Ramos (cell line): Measurements from ENCODE around the gene EIF2S1.
"Not testable (repeated sequence)": the region's sequence is repeated elsewhere in the genome, so short reads cannot be mapped to it uniquely, and the experiment has no call there.

Source experiments
- in situ Hi-C: fragments of 300-500 bp; cut with MboI; formaldehyde crosslinking; loops from one replicate; pipeline ENCODE4 v1.14.3; 2022; ENCODE audit warnings: low sequenced_read_pairs; ENCODE audit not compliant: unreplicated experiment

Gene EIF2S1

DNA sequence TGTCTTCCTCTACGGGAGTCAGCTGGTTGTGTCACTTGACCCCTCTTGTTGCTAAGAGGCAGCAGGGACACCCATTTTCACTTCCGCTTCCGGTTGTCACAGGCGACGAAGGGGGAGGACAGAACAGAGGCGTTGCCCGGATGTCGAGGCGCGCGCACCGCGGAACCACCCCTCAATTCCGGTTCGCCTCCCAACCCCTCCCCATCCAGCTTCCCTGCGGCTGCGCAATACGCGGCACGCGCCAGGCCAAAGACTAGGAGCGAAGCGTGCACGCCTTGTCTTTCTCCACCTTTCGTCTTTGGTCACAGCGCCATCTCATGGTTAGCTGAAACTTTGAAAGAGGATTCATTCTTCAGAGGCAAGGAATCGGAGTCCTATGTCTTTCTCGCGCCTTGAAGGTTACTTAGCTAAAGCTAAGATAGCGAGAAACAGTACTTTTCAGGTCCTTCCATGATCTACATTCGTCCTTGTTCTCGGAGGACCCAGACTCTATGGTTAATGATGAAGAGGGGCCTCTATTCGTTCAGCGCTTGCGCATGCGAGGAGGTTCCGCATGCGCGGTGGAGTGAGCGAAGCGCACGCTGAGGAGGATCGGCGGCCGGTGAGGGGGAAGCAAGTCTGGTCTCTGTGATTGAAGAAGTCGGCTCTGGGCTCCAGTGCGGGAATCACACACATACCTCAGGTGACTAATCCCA lies at the start of gene EIF2S1, which contains the start of gene ATP6V1D:
Gene EIF2S1 (plus strand): TSS at position 554 of the 695 bp plus-strand sequence. CDS start 4,440 bp downstream, outside the sequence.
Gene ATP6V1D (minus strand): TSS at position 30 of the 695 bp plus-strand sequence. CDS start 106 bp downstream, outside the sequence.
- in situ Hi-C loops, result no loop called here

- in situ Hi-C loops, result no loop called here
Measured at GRCh38 chr14:67311868-67312267, 48.3 kb upstream of the EIF2S1 start.

DNA sequence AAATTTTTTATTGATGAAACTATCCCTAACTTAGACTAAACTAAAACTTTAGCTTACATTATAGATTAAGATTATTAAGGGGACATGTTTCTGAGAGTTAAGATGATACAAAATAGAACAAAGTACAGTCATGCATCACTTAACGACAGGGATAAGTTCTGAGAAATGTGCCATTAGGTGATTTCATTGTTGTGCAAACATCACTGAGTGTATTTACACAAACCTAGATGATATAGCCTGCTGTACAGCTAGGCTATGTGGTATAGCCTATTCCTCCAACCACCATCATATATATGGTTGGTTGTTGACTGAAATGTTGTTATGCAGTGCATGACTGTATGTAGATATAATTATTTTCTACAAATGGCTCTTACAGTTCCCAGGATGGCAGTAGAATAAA lies 47.0 kb upstream of the EIF2S1 start:
- in situ Hi-C loops, result no loop called here

- in situ Hi-C loops, result no loop called here
Measured at GRCh38 chr14:67317822-67318221, 42.3 kb upstream of the EIF2S1 start.

GRCh38 chr14:67319142-67319541 lies 41.0 kb upstream of the EIF2S1 start:
- in situ Hi-C loops, result no loop called here

GRCh38 chr14:67329666-67330065 lies 30.5 kb upstream of the EIF2S1 start:
- in situ Hi-C loops, result not testable (repeated sequence)

DNA sequence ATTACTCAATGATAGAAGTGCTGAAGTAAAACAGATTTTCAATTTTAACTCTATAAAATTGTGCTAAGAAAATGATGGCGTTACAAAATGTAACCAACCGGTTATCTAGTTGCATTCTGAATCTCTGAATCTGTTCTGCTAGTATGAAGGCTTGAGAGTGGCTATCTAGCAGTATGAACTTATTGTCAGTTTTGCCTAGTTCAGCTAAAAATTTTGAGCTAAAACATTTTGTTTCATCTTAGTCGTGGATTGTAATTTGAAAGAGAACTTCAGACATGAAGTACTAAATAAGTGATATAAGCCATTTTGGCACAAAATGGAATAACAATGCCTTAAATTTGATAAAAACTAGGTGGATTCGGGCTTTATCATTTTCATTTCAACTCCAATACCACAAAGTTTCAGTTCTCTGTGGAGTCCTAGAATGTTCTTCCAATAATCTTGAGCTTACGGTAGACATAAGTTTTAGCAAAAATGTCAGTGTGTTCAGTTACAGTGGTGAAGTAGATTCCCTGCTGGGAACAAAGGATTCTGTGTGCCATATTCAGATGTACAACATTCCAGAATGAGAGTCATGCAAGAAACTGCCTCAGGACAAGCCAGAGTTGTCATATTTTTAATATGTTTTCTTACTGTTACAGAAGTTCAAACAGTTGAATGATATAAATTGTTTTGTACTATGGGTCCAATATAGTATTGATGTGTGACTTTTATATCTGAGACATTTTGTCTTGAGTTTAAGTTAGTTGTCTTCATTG lies 28.6 kb upstream of the EIF2S1 start:
- in situ Hi-C loops, result no loop called here

DNA sequence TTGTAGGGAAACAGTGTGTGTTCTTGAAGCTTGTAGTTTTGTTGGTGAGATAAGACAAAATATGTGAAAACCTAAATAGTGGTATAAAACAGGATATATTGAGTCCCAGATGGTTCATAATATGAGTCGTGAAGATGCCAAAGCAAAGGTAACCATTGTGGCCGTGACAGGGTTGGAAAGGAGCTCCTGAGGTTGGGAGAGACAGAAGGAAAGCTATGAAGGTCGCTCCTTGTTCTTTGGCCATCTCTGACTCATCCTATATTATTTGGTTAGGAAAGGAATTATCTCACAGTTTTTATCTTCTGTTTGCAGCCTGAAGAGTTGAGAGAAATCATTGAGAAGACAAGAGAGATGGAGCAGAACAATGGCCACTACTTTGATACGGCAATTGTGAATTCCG lies 27.7 kb upstream of the EIF2S1 start:
- in situ Hi-C loops, result no loop called here

GRCh38 chr14:67335781-67336180 lies 24.3 kb upstream of the EIF2S1 start:
- in situ Hi-C loops, result no loop called here

GRCh38 chr14:67341231-67341630 lies 18.9 kb upstream of the EIF2S1 start:
- in situ Hi-C loops, result not testable (repeated sequence)

DNA sequence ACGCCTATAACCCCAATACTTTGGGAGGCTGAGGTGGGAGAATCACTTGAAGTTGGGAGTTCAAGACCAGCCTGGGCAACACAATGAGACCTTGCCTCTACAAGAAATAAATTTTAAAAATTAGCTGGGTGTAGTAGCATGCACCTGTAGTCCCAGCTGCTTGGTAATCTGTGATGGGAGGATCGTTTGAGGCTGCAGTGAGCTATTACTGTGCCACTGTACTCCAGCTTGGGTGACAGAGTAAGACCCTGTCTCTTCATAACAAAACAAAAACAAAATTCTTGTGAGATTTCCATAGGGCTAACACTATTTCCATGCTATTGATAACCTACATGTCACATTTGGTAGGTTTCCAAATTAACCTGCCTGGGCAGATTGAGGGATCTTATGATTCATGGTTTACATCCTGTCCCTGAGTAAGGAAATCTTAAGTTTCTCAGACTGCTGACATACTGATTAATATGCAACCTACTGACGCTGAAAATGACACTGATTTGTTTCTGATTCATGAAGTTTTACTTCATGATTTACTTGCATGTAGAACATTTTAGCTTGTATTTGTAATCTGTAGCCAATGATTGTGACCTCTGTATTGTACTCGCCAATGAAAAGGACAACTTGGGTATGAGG lies 16.4 kb upstream of the EIF2S1 start:
- in situ Hi-C loops, result no loop called here

DNA sequence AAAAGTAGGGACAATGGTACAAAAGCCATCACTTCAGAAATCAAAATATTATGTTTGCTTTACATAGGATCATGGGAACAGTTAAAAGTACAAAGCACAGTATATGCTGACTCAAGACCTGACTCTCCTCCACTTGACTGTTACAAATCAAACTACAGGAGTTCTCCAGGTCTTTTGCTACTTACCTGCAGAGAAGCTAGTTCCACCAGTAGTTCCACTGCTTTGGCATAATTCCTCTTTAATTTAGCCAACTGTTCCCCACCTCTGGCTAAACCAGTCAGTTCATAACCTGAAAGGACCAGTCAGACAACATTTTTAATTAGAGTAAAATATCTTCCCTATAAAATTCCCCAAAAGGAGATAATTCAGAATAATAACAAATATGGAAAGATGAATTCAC lies 14.5 kb upstream of the EIF2S1 start:
- in situ Hi-C loops, result no loop called here

- in situ Hi-C loops, result no loop called here
Measured at GRCh38 chr14:67352055-67352454, 8.1 kb upstream of the EIF2S1 start.

GRCh38 chr14:67357186-67357968 lies 2.8 kb upstream of the EIF2S1 start:
- in situ Hi-C loops, result no loop called here

- in situ Hi-C loops, result no loop called here
Measured at GRCh38 chr14:67357969-67358354, 2.2 kb upstream of the EIF2S1 start.

- in situ Hi-C loops, result no loop called here
Measured at GRCh38 chr14:67358924-67359774, 979 bp upstream of the EIF2S1 start.

DNA sequence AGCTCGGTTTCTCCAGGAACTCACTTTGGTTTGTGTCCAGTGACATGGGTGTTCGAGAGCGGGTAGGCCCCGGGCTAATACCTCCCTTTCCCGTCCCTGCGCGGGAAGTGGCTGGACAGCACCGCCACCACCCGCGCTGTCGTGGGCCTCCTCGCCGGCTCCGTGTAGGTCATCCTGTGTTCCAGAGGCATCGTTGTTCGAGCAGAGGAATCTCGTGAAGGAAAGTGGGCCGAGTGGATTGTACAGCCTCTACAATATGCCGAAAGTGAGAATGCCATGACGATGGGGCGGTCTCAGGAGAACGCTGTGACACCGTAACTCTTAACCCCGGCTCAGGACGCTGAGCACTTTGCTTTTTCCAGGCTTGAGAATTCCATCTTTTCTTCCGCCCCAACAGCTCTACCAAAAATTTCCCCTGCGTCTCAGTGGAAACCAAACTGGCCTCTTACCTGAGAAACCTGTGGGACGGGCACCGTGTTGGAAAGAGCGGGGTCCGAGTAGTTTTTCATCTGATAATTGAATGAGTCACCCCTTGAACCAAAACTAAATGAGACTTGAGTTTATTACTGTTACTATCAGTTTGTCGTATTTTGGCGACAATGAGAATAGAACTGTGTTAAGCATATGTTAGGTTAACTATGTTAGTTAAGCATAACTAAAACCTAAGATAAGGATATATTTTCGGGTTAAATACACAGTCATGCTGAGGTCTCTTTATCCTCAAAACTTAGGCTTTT lies 510 bp downstream of the EIF2S1 start:
- in situ Hi-C loops, result no loop called here

DNA sequence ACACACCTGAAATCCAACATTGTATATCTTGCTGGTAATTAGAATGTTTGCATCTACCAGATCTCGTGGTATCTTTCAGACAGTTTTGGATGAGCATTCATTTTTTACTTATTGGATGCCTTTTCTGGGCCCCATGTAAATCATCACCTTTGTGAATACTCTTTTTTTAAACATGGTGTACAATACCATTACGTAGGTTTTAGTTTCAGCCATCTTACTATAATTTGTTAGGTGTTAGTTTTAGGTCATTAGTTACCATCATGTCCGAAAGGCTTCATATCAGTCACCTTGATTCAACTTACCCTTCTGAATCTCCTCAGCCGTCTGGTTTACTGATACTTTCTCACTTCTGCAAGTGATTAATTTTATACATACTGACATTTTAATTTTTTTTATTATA lies 5.3 kb downstream of the EIF2S1 start:
- in situ Hi-C loops, result no loop called here

GRCh38 chr14:67370830-67371229 lies 10.7 kb downstream of the EIF2S1 start:
- in situ Hi-C loops, result no loop called here
